Activated naive CD4-positive, alpha-beta T cell treated with anti-CD3 and anti-CD28 coated beads, Interleukin-2, amount 50 U/mL, for 24 hours (primary cell): ENCODE results near the gene EGR1.
"Not testable (repeated sequence)": the region's sequence is repeated elsewhere in the genome, so short reads cannot be mapped to it uniquely, and the experiment has no call there.

ENCODE experiments used
- H3K27ac Mint-ChIP-seq: one replicate; pipeline ENCODE4 v1.8.0; 2021; ENCODE audit warnings: mild to moderate bottlenecking, mixed read lengths
- H3K27me3 Mint-ChIP-seq: one replicate; pipeline ENCODE4 v1.8.0; 2021; ENCODE audit warnings: mixed read lengths
- H3K36me3 Mint-ChIP-seq: one replicate; pipeline ENCODE4 v1.8.0; 2021; ENCODE audit warnings: mixed read lengths
- H3K4me1 Mint-ChIP-seq: one replicate; pipeline ENCODE4 v1.8.0; 2021; ENCODE audit warnings: mixed read lengths
- H3K4me3 Mint-ChIP-seq: one replicate; pipeline ENCODE4 v1.8.0; 2021; ENCODE audit warnings: mild to moderate bottlenecking, mixed read lengths
- H3K9me3 Mint-ChIP-seq: one replicate; pipeline ENCODE4 v1.8.0; 2021; ENCODE audit warnings: mixed read lengths

The EGR1 gene

DNA sequence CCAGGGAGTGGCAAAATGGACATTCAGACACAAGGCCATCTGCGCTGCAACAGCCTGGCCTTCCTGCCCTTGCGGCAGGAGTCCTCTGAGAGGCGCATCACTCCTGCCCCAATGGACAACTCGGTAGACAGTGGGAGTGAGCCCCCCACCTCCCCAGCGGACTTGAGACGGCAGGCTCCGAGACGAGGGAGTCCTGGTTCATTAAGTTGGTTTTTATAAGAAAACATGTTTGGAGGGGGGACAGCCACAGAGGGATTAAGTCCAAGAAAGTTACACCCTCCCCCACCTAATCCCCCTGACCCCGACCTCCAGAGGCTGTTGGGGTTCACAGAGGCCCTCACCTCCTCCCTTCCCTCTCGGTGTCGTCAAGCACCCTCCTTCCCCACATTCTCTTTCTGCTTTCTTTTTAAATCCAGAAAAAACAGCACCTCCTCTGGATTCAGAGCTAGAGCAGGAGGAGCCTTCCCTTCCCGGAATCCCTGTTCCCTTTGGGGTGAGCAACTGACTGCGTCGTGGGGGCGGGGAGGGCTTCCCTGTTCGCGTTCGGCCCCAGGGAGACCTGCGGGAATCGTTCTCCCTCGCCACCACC, 1.8 kb upstream of the EGR1 start:
- H3K9me3 Mint-ChIP-seq = no peaks in the 10 kb centered on the region
- peaks cover 53% of the 10 kb centered on the region for H3K4me1 Mint-ChIP-seq
- peak overlapping the region; percentile 88 for H3K4me3 Mint-ChIP-seq
- H3K27me3 Mint-ChIP-seq = no peaks in the 10 kb centered on the region
- peak overlapping the region; percentile 83 for H3K27ac Mint-ChIP-seq
- H3K36me3 Mint-ChIP-seq = peaks cover 14% of the 10 kb centered on the region

DNA sequence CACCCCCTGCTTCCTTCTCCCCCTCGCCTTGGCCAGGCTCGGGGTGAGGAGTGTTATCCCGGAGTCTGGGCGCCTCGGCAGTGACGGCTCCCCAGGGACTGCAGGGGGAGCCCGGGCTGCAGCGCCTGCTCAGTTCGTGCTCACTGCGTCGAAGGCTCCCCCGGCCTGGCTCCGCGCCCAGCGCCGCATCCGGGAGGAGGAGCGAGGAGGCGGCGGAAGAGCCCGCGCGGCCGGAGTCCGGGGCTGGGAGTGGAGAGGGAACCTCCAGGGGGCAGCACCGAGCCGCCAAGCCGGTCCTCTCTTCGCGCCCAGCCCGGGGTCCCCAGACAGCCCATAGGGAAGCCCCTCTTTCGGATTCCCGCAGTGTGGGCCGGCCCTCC, 1.3 kb upstream of the EGR1 start:
- Mint-ChIP-seq H3K27me3 (no peaks in the 10 kb centered on the region), H3K9me3 (no peaks in the 10 kb centered on the region), H3K4me3 (peak overlapping the region; percentile 88), H3K36me3 (peaks cover 14% of the 10 kb centered on the region), H3K4me1 (peaks cover 52% of the 10 kb centered on the region), H3K27ac (peak overlapping the region; percentile 84)

DNA sequence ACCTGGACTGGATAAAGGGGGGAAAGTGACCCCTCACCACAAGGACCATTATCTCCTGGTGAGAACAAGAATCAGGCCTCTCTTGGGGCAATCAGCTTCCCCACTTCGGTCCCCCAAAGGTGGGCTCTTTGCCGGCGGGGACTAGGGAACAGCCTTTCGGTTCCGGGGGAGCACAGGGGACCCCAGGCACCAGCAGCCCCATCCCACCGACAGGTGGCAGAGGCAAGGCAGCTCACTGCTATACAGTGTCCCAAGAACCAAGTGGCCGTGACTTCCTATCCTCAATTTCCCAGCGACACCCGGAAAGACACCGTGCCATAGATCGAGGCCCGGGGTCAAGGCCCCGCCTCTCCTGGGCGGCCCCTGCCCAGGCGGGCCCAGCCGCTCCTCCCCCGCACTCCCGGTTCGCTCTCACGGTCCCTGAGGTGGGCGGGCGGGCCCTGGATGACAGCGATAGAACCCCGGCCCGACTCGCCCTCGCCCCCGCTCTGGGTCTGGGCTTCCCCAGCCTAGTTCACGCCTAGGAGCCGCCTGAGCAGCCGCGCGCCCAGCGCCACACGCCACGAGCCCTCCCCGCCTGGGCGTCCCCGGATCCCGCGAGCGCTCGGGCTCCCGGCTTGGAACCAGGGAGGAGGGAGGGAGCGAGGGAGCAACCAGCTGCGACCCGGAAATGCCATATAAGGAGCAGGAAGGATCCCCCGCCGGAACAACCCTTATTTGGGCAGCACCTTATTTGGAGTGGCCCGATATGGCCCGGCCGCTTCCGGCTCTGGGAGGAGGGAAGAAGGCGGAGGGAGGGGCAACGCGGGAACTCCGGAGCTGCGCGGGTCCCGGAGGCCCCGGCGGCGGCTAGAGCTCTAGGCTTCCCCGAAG, 655 bp upstream of the EGR1 start:
- Mint-ChIP-seq H3K4me3 (peak overlapping the region; percentile 88), H3K27ac (peak overlapping the region; percentile 84), H3K9me3 (no peaks in the 10 kb centered on the region), H3K4me1 (peaks cover 46% of the 10 kb centered on the region), H3K27me3 (no peaks in the 10 kb centered on the region), H3K36me3 (peaks cover 14% of the 10 kb centered on the region)

DNA sequence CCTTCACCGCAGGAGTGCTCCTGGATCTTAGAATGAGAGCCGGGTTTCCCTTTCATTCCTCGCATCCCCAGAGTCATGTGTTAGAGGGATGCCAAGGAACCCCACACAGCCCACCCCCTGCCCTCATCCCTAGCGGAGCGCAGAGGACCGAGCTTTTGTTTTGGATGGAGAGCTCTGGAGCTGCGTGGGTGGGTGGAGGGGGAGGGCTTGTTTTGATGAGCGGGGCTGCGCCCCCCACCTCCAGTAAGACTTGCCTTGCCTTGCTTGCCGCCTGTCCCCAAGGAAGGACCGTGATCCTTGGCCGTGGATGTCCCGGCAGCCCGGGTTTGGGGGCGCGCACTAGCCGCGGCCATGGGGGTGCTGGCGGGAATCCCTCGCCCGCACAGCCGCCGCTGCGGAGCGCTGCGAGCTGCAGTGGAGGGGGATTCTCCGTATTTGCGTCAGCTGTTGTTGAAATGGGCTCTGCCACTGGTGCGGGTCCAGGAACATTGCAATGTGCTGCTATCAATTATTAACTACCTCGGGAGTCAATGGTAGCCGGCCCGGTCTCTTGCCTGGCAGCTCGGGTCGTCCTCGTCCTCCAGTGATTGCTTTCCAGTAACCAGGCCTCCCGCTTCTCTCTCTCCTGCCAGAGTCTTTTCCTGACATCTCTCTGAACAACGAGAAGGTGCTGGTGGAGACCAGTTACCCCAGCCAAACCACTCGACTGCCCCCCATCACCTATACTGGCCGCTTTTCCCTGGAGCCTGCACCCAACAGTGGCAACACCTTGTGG, 1.0 kb downstream of the EGR1 start:
- no peaks in the 10 kb centered on the region for H3K9me3 Mint-ChIP-seq
- H3K27me3 Mint-ChIP-seq = no peaks in the 10 kb centered on the region
- H3K4me1 Mint-ChIP-seq = peaks cover 29% of the 10 kb centered on the region
- H3K36me3 Mint-ChIP-seq = peaks cover 14% of the 10 kb centered on the region
- no peak overlapping the region for H3K27ac Mint-ChIP-seq
- peak overlapping the region; percentile 91 for H3K4me3 Mint-ChIP-seq

DNA sequence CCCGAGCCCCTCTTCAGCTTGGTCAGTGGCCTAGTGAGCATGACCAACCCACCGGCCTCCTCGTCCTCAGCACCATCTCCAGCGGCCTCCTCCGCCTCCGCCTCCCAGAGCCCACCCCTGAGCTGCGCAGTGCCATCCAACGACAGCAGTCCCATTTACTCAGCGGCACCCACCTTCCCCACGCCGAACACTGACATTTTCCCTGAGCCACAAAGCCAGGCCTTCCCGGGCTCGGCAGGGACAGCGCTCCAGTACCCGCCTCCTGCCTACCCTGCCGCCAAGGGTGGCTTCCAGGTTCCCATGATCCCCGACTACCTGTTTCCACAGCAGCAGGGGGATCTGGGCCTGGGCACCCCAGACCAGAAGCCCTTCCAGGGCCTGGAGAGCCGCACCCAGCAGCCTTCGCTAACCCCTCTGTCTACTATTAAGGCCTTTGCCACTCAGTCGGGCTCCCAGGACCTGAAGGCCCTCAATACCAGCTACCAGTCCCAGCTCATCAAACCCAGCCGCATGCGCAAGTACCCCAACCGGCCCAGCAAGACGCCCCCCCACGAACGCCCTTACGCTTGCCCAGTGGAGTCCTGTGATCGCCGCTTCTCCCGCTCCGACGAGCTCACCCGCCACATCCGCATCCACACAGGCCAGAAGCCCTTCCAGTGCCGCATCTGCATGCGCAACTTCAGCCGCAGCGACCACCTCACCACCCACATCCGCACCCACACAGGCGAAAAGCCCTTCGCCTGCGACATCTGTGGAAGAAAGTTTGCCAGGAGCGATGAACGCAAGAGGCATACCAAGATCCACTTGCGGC, 1.8 kb downstream of the EGR1 start:
- peak overlapping the region; percentile 91 for H3K4me3 Mint-ChIP-seq
- peaks cover 25% of the 10 kb centered on the region for H3K4me1 Mint-ChIP-seq
- H3K36me3 Mint-ChIP-seq = peaks cover 14% of the 10 kb centered on the region
- H3K27me3 Mint-ChIP-seq = no peaks in the 10 kb centered on the region
- H3K27ac Mint-ChIP-seq = peak overlapping the region; percentile 69
- no peaks in the 10 kb centered on the region for H3K9me3 Mint-ChIP-seq

DNA sequence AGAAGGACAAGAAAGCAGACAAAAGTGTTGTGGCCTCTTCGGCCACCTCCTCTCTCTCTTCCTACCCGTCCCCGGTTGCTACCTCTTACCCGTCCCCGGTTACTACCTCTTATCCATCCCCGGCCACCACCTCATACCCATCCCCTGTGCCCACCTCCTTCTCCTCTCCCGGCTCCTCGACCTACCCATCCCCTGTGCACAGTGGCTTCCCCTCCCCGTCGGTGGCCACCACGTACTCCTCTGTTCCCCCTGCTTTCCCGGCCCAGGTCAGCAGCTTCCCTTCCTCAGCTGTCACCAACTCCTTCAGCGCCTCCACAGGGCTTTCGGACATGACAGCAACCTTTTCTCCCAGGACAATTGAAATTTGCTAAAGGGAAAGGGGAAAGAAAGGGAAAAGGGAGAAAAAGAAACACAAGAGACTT, 2.4 kb downstream of the EGR1 start:
- Mint-ChIP-seq H3K36me3 (peaks cover 14% of the 10 kb centered on the region), H3K4me3 (peak overlapping the region; percentile 91), H3K4me1 (peaks cover 25% of the 10 kb centered on the region), H3K27ac (peak overlapping the region; percentile 69), H3K27me3 (no peaks in the 10 kb centered on the region), H3K9me3 (no peaks in the 10 kb centered on the region)

DNA sequence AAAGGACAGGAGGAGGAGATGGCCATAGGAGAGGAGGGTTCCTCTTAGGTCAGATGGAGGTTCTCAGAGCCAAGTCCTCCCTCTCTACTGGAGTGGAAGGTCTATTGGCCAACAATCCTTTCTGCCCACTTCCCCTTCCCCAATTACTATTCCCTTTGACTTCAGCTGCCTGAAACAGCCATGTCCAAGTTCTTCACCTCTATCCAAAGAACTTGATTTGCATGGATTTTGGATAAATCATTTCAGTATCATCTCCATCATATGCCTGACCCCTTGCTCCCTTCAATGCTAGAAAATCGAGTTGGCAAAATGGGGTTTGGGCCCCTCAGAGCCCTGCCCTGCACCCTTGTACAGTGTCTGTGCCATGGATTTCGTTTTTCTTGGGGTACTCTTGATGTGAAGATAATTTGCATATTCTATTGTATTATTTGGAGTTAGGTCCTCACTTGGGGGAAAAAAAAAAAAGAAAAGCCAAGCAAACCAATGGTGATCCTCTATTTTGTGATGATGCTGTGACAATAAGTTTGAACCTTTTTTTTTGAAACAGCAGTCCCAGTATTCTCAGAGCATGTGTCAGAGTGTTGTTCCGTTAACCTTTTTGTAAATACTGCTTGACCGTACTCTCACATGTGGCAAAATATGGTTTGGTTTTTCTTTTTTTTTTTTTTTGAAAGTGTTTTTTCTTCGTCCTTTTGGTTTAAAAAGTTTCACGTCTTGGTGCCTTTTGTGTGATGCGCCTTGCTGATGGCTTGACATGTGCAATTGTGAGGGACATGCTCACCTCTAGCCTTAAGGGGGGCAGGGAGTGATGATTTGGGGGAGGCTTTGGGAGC, 3.1 kb downstream of the EGR1 start:
- Mint-ChIP-seq H3K36me3 (peaks cover 14% of the 10 kb centered on the region), H3K27ac (no peak overlapping the region)

DNA sequence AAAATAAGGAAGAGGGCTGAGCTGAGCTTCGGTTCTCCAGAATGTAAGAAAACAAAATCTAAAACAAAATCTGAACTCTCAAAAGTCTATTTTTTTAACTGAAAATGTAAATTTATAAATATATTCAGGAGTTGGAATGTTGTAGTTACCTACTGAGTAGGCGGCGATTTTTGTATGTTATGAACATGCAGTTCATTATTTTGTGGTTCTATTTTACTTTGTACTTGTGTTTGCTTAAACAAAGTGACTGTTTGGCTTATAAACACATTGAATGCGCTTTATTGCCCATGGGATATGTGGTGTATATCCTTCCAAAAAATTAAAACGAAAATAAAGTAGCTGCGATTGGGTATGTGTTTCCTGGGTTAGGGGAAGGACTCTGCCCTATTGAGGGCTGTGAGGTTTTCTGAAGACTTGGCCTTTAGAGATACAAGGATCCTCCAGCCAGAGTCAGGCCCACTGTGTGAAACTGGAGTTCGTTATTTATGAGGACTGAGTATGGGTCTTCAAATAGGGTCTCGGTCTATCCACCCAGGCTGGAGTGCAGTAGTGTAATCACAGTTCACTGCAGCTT, 3.8 kb downstream of the EGR1 start:
- H3K27me3 Mint-ChIP-seq = no peaks in the 10 kb centered on the region
- H3K4me3 Mint-ChIP-seq = peak overlapping the region; percentile 91
- peaks cover 25% of the 10 kb centered on the region for H3K4me1 Mint-ChIP-seq
- H3K36me3 Mint-ChIP-seq = peaks cover 14% of the 10 kb centered on the region
- no peak overlapping the region for H3K27ac Mint-ChIP-seq
- H3K9me3 Mint-ChIP-seq = no peaks in the 10 kb centered on the region

More for the DNA sequence above, 3.1 kb downstream of the EGR1 start:
- Mint-ChIP-seq H3K27me3 (no peaks in the 10 kb centered on the region), H3K9me3 (no peaks in the 10 kb centered on the region), H3K4me1 (peaks cover 25% of the 10 kb centered on the region), H3K4me3 (peak overlapping the region; percentile 91)

DNA sequence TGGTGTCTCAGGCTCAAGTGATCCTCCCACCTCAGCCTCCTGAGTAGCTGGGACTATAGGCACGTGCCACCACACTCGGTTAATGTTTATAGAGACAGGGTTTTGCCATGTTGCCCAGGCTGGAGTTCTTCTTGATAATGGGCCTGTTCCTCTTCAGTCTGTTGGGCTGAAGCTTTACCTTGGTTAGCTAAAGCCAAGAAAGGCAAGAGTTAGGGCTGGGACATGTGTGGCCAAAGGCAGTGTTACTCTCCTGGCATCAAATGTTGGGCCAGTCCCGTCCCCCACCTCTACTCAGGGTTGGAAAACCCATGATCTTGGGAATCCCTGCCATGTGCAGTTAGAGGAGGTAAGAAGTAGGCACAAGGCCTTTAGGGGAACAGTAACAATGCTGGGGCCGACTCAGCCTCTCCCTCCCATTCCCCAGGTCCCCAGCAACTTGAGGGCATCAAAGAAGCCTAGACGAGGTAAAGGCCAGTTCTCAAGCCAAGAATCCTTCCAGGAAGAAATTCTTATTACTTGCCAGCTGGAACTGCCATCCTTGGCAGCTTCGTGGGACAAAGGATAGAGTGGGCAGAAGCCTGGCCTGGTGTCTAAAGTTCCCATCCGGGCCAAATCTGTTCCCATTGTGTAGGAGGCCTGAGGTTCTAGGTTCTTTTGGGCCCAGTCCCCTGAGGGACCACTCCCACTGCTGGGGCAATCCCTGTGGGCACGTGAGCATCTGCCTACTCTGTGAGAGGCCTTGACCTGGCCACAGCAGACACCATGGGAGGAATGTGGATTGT, 4.5 kb downstream of the EGR1 start:
- Mint-ChIP-seq H3K36me3 (peaks cover 14% of the 10 kb centered on the region), H3K4me1 (peaks cover 25% of the 10 kb centered on the region), H3K27me3 (no peaks in the 10 kb centered on the region), H3K27ac (no peak overlapping the region), H3K4me3 (no peak overlapping the region), H3K9me3 (no peaks in the 10 kb centered on the region)

DNA sequence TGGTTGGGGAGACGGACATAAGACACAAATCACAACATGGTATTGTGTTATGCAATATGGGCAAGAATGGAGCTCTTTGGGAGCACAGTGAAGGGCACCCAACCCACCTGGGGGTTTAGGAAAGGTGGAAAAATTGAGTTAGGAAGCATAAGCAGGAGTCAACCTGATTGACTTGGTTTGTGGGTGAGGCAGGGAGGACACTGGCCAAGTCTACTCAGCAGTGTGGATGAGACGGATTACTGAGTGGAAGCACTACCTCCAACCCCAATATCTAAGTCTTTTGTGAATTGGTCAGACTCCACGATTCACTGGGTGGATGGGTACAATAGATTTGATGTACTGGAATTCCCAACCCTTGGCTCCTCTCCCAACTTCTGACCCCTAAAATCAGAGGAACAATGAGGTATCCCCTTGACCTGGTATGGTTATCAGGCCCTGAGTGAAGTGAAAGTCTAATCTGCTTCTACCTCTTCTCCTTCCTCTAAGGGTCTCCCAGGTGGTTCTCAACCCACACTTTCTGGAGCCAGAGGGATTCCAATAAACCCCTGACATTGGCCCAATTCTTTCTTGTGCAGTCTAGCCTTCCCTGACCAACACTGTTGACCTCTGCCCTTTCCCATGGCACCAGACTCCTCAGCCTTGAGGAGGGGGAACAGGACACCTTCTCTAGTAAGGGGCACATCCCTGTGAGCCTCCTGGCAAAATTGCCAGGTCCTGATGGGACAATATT, 5.2 kb downstream of the EGR1 start:
- Mint-ChIP-seq H3K9me3 (no peaks in the 10 kb centered on the region), H3K27me3 (no peaks in the 10 kb centered on the region), H3K27ac (no peak overlapping the region), H3K36me3 (peaks cover 14% of the 10 kb centered on the region), H3K4me3 (no peak overlapping the region), H3K4me1 (peaks cover 25% of the 10 kb centered on the region)

DNA sequence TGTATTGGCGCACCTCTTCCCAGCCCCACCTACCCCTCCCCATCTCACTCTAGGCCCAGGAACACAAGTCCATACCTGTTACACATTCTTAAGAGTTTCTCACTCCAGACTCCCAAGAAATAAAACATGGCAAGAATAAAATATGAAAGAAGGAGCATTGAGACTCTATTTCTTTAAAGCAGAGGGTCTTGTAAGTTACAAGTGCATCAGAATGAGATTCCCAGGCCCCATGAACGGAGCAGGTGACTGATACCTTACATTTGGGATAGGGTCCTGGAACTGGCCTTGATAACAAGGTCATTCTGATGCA, 5.7 kb downstream of the EGR1 start:
- H3K27ac Mint-ChIP-seq = no peak overlapping the region

DNA sequence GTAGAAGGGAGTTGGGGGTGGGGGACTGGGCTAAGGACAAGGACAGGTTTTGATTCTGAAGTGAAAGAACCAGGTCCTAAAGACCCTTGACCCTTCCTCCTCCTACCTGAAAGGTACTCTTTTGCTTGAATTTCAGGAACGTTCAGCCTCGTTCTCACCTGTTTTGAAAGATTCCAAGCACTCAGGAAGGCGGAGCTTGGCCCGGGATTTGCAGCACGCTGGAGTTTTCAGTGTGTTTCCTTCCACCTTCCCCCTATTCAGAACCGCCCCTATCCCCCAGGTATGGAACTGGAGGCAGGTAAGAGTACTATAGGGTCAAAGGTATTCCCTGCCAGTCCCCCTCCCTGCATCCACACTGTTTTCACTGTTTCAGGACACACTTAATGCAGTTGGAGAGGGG, 7.1 kb downstream of the EGR1 start:
- Mint-ChIP-seq H3K27ac (no peak overlapping the region), H3K9me3 (no peaks in the 10 kb centered on the region), H3K4me3 (no peak overlapping the region), H3K36me3 (peaks cover 8% of the 10 kb centered on the region), H3K27me3 (no peaks in the 10 kb centered on the region), H3K4me1 (peaks cover 16% of the 10 kb centered on the region)

More for the DNA sequence above, 5.7 kb downstream of the EGR1 start:
- H3K9me3 Mint-ChIP-seq = no peaks in the 10 kb centered on the region
- H3K27me3 Mint-ChIP-seq = no peaks in the 10 kb centered on the region
- H3K4me1 Mint-ChIP-seq = peaks cover 25% of the 10 kb centered on the region
- H3K36me3 Mint-ChIP-seq = peaks cover 14% of the 10 kb centered on the region
- H3K4me3 Mint-ChIP-seq = no peak overlapping the region

DNA sequence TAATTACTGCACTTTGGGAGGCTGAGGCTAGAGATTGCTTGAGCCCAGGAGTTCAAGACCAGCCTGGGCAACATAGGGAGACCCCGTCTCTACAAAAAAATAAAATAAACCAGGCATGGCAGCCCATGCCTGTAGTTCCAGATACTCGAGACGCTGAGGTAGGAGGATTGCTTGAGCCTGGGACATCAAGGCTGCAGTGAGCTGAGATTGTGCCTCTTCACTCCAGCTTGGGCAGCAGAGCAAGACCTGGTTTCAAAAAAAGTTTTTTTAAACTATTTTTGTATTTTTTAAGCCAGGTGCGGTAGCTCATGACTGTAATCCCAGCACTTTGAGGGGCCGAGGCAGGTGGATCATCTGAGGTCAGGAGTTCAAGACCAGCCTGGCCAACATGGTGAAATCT, 7.9 kb downstream of the EGR1 start:
- H3K9me3 Mint-ChIP-seq, H3K36me3 Mint-ChIP-seq, H3K4me3 Mint-ChIP-seq, H3K4me1 Mint-ChIP-seq, H3K27me3 Mint-ChIP-seq, H3K27ac Mint-ChIP-seq: not testable (repeated sequence)
